ENCODE measurements around the gene HS6ST3.

HS6ST3 gene

DNA sequence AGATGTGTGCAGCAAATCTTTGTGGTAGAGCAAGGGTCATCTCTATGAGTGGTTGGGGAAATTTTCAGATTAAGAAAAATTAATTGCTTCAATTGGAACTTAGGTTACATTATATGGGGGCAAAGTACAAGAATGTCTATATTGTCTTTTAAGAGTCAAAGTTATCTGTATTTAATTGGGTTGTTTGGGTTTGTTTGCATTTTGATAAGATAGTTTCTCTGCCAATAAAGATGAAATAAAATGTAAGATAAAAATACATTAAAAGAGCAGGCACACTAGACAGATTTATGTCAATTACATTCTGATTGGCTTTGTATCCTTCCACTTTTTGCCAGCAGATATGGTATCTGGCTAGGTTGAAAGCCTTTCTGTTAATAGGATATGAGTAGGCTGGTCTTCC is 587.1 kb downstream of the HS6ST3 start:
- in situ Hi-C loops (cut with MboI; ENCODE audit: low pct_unique_long_range_greater_than_20kb, low sequenced_read_pairs), result no loop called here
- DNase-seq, result no peak

DNA sequence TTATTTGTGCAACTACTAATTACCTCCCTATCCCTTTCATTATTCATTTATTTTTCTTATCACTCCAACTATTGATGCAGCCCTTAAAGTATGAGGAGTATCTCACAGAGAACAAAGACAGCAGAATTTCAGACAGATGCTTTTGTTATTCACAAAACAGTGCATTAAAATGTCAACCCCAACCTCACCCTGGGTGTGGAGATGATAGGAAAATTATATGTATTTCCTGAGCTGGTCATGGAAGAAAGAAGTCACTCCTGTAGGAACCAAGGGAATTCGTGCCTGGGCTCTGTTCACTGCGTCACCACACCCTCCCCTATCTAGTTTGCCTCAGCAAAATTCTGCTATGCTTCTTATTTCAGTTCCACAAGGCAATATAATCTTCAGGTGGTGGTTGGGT is 588.9 kb downstream of the HS6ST3 start:
- DNase-seq, result no peak
- in situ Hi-C loops (cut with MboI; ENCODE audit: low pct_unique_long_range_greater_than_20kb, low sequenced_read_pairs), result no loop called here

DNA sequence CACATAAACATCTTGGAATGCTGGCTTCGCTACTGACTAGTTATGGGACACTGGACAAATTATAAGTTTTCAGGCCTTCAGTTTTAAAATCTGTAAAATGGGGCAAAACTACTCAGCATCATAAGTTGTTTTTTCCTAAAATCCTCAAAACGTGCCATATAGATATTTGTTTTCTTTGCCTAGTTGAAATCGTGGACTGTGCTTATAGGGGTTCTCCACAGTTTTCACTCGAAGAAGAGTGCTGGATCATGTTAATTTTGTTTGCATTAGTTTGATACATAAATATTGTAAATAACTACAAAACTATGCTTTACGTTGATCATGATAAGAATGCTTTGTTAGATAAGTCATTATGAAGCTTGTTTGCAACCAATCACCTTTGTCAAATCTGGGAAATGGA is 591.0 kb downstream of the HS6ST3 start:
- in situ Hi-C loops (cut with MboI; ENCODE audit: low pct_unique_long_range_greater_than_20kb, low sequenced_read_pairs), result no loop called here
- no peak for DNase-seq

DNA sequence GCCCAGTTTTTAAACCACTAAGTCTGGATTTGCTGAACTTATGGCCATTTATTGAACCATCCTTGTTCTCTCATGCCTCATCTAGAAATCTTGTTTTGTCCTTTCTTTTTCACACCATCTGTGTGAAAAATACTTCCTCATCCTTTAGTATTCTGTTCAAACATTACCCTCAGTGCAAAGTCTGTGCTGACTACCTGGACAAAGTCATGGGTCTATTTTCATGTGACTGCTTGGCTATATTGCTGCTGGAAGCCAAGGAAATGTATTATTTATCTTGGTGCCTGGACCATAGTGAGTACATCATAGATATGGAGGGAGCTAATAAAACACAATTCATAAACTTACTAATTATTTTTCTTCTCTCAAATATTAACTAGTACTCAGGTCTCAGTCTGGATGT is 591.9 kb downstream of the HS6ST3 start:
- no peak for DNase-seq
- in situ Hi-C loops (cut with MboI; ENCODE audit: low pct_unique_long_range_greater_than_20kb, low sequenced_read_pairs), result no loop called here

DNA sequence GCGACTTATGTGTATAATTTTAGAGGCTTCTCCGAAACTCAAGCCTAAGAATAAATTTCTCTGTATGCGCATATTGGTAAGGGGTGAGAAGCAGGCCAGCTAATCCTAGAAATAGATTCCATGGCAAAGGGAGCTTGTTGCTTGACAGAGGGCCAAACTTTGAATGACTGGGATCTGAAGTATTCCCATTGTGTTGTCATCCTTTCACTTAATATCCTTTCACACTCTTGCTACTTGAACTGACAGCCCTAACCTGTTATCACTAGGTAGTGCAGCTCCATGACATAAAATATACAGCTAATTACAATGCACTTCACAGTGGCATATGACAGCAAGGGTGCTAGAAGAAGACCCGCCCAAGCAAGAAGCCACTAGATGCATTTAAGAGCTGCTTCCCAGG is 594.6 kb downstream of the HS6ST3 start:
- in situ Hi-C loops (cut with MboI; ENCODE audit: low pct_unique_long_range_greater_than_20kb, low sequenced_read_pairs), result no loop called here
- no peak for DNase-seq

DNA sequence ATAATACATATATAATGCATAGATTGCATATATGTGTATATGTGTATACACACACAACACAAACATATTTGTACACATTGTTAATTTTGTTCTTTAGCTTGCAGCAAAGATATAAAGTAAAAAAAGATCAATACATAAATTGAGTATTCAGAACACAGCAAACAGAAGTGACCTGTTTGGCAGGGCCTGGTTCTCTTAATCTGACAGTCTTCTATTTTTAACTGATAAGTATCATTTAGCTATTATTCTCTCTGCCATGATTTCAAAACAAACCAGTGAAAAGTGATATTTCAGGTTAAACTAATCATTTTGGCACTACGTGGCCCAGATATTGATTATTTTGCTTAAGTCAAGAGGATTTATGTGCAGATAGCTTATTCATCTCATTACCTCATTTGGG is 595.0 kb downstream of the HS6ST3 start:
- in situ Hi-C loops (cut with MboI; ENCODE audit: low pct_unique_long_range_greater_than_20kb, low sequenced_read_pairs), result no loop called here
- no peak for DNase-seq

DNA sequence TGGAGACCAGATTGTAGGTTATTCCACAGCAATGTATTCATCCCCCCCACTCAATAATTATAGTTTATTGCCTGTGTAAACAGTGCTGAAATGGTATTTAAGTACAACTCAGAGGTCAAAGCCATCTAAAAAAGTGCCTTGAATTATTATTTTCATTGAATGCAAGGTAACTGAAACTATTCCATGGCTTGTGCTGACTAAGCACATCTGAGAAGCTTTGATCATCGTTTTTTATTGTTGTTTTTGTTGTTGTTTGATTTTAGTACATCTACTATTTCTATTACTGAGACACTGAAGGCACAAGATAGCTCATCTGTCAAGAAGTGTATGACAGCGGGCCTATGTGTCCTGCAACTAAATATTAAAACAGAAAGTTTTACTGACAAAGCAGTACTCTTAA is 596.4 kb downstream of the HS6ST3 start:
- in situ Hi-C loops (cut with MboI; ENCODE audit: low pct_unique_long_range_greater_than_20kb, low sequenced_read_pairs), result no loop called here
- DNase-seq, result no peak

DNA sequence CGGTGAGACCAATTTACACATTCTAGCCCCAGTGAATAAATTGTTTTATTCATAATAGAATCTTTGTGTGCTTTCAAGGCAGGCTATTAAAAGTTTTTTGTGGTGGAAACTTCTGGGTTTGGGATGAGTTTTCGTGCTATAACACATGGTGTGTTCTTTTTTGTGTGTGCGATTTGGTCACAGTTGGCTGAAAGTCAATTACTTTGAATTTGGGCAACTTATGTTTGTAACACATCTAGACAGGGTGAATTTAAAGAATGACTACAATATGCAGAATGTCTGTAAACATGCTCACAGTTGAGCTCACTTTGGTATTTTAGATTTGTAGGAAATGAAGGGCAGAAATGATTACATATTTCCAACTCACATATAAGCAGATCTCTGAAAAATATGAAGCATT is 597.3 kb downstream of the HS6ST3 start:
- in situ Hi-C loops (cut with MboI; ENCODE audit: low pct_unique_long_range_greater_than_20kb, low sequenced_read_pairs), result no loop called here
- no peak for DNase-seq

DNA sequence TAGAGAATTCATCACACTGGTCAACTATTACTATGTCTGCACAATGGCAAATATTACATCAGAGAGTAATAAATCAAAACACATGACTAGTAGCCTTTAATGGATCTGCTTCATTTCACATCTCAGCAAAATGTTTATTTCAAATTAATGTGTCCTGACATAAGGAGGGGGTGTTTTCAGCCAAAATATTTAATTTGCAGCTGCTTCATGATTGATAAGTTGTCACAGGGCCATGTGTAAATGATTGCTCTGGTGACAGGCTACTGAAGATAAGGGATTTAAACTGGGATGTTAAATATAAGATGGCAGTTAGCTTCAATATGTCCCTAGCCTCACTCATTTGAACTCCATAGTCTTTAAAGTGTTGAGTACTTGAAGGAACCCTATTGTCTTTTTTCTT is 601.1 kb downstream of the HS6ST3 start:
- no peak for DNase-seq
- in situ Hi-C loops (cut with MboI; ENCODE audit: low pct_unique_long_range_greater_than_20kb, low sequenced_read_pairs), result no loop called here

DNA sequence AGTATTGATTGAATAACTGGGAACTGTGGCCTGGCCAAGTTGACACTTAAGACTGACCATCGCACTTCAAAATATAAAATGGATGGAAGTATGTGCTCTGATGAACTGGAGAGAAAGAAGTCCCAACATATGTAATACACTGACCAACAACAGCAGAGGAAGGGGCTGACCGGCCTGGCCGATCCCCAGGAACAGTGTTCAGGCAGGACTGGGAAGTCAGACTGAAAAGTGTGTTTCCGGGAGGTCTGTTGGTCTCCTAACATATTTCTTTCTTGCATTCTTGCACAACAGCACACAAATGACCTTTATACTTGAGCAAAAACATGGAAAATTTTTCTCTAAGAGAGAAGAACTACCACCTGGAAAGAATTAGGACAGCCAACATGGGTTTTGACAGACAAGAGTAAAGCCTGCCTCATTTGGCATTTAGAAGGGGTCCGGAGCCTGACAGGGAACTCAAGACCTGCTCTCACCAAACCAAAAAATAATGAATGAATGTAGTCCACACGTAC is 606.5 kb downstream of the HS6ST3 start:
- DNase-seq, result no peak
- in situ Hi-C loops (cut with MboI; ENCODE audit: low pct_unique_long_range_greater_than_20kb, low sequenced_read_pairs), result no loop called here

DNA sequence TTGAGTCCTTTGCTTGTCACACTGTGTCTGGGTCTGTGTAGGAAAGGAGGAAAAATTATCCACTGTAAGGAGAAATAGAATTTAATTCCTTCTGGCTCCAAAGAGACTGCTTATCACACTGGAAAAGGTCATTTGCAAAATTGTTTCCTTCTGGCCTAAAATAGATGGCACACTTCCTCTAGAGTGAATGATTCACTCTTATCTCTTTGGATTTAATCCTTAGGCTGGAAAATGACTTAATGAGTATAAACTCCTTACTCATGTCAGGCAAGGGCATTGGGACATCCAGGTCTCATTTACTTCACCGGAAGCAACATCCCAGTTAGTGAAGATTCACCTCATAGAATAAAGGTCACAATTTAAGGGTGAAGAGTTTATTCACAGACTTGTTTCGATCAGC is 610.8 kb downstream of the HS6ST3 start:
- in situ Hi-C loops (cut with MboI; ENCODE audit: low pct_unique_long_range_greater_than_20kb, low sequenced_read_pairs), result no loop called here
- DNase-seq, result no peak

DNA sequence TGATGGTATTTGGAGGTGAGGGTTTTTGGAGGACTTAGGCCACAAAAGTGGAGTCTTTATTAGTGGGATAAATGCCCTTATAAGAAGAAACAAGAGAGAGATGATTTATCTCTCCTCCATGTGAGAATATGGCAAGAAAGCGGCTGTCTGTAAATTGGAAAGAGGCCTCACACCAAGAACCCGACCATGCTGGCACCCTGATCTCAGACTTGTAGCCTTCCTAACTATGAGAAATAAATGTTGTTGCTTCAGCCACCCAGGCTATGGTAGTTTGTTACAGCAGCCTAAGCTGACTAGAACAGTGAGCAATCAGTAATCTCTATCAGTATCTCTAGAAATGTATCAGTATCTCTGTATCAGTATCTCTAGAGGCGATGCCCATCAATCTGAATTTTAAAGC is 617.2 kb downstream of the HS6ST3 start:
- DNase-seq, result no peak
- in situ Hi-C loops (cut with MboI; ENCODE audit: low pct_unique_long_range_greater_than_20kb, low sequenced_read_pairs), result no loop called here

DNA sequence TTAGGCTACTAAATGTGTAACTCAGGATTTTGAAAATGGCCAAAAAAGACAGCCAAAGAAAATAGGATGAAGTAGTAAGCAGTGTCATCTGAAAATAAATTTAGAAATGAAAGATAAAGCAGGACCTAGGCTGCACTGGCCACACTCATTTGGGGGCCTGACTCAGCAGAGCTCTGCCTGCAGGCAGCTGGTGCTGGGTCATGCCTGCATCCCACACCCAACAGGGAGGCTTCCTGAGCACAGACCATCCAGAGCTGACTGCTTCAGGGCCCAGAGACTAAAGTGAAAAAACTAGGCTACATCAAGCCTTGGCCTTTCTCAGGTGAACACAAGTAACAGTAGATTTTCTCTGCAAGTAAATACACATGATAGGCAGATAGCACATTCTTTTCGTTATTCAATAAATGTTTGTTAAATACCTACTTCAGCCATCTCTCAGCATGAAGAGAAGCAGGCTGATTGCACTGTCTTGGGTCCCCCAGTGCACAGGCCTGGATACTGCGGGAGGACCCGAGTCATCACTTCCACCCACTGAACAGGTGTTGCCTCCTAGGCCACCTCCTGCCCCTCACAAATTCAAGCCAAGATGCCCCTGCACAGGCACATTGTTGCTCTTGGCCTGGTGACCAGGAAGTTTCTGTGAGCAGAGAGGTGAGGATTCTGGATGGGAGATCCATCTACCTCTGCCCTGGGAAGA is 620.4 kb downstream of the HS6ST3 start:
- in situ Hi-C loops (cut with MboI; ENCODE audit: low pct_unique_long_range_greater_than_20kb, low sequenced_read_pairs), result no loop called here
- DNase-seq, result no peak

DNA sequence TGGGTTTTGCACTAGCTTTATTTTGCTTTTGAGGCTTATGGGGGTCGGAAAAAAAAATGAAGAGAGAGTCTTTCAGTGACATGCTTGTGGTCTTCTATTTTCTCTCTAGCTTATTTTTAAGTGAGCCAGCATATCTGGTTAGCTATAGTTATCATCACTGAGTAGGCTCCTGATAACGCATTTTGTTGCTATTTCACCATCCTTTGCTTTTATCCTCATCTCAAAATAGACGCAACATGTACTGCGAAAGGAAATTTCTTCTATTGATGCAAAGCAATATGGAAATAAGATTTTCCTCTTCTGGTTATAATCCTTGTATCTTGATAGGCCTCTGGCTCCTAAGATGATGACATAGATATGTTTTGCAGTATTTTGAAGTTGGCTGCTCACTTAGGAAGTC is 630.5 kb downstream of the HS6ST3 start:
- no peak for DNase-seq
- in situ Hi-C loops (cut with MboI; ENCODE audit: low pct_unique_long_range_greater_than_20kb, low sequenced_read_pairs), result no loop called here

DNA sequence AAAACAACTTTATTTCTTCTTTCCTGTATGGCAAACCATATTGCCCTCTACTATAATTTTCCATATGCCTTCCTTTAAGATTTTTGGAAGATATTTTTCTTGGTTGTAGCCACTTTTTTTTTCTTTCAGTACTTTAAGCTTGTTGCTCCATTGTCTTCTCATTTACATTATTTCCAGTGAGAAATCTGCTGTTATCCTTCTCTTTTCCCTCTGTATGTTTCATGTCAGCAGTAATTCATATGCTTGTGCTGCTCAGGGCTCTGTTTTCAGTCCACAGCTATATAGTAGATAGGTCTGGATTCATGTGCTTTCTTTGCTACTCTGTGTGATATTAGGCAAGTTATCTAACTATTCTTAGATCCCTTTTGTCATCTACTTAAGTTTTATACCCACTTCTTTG is 636.7 kb downstream of the HS6ST3 start:
- no peak for DNase-seq
- in situ Hi-C loops (cut with MboI; ENCODE audit: low pct_unique_long_range_greater_than_20kb, low sequenced_read_pairs), result no loop called here

DNA sequence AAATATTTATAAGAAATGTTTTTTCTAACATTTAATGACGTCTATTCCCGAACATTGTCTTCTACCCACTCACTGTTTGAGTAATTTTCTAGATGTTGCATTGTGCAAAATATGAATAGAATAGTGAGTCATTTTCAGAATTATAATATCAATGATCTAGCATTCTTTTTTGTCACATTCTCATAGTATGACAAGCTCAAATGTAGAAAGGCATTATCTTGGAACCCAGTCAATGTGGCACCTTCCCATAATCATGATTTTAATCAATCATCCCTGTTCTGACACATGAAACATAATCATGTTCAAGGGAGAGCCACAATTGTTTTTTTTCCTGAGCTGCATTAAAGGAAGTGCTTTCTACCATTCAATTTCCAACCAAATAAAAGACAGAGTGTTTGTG is 638.6 kb downstream of the HS6ST3 start:
- in situ Hi-C loops (cut with MboI; ENCODE audit: low pct_unique_long_range_greater_than_20kb, low sequenced_read_pairs), result no loop called here
- DNase-seq, result no peak

DNA sequence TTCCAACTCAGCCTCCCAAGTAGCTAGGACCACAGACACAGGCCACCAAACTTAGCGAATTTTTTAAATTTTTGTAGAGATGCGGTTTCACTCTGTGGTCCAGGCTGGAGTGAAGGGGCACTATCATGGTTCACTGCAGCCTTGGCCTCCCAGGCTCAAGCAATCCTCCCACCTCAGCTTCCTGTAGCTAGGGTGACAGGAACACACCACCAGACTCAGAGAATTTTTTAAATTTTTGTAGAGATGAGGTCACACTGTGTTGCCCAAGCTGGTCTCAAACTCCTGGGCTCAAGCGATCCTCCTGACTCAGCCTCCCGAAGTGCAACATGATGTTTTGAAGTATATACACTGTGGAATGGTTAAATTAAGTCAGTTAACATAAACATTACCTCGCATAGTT is 640.8 kb downstream of the HS6ST3 start:
- no peak for DNase-seq
- in situ Hi-C loops (cut with MboI; ENCODE audit: low pct_unique_long_range_greater_than_20kb, low sequenced_read_pairs), result no loop called here

DNA sequence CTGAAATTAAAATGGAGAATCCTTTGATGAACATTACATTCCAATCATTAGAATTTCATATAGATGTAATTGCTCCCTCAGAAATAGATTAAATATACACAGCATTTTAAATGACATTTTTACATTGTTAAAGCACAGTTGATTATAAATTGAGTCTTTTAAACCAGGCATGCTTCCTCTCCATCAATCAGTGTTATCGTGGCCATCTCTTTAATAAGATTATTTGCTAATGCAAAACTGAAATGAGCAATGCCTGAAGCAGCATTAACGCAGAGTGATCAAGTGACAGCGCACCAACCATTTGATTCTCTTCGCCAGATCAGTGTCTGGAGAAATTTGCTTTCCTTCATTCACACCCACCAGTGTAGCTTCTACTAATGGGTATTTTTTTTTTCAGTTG is 644.6 kb downstream of the HS6ST3 start:
- in situ Hi-C loops (cut with MboI; ENCODE audit: low pct_unique_long_range_greater_than_20kb, low sequenced_read_pairs), result no loop called here

DNA sequence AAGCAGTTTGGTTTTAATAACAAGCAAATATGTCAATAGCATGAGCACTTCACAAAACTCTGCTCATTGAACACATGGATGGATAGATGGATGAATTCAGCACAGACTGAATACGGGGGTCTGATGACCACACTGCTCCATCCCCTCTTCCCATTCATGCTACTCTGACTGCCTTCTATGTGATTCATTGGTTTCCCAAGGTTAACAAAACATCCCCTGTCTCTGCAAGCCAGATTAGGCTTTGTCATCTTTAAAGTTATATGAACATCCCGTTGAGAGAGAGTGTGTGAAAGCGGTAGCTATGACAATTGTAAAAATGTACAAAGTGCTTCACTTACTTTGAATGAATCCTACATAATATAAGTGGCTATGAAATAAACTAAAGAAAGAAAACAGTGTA is 651.9 kb downstream of the HS6ST3 start:
- DNase-seq, result no peak
- in situ Hi-C loops (cut with MboI; ENCODE audit: low pct_unique_long_range_greater_than_20kb, low sequenced_read_pairs), result no loop called here

More for the DNA sequence above, 644.6 kb downstream of the HS6ST3 start:
- DNase-seq, result no peak

DNA sequence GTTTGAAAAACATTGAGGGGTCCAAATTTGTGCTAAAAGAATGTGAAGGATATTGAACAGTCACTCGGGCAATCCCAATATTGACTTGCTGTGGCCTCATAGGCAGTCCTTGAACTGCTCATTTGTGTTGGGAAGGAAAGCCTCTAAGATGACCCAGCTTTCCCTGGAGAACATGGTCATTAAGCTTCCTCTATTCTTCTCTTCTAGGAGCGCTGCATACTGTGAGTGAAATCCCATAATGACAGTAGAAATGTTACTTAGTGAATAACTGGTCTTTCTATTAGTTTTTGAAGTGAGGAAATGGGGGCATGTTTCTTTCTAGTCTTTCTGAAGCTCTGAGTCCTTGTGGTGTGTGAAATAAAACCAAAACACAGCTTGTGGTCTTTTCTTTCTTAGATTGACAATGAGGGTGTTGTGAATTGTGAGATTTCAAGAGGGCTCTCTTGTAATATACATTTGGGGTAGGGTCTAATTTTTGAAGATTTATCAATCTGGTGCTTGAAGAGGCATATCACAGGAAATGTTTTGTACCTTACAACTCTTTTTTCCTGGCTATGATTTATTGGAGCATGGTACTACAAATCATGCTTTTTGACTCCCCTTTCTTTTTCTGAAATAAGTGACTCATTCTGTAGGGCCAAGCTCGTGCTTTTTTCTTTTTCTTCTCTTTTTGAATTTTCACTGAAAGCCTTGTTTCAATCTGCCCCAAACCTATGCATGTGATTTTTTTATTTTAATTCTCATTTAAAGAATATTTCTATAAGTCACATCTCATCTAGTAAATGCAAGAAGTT is 653.6 kb downstream of the HS6ST3 start:
- no peak for DNase-seq
- in situ Hi-C loops (cut with MboI; ENCODE audit: low pct_unique_long_range_greater_than_20kb, low sequenced_read_pairs), result no loop called here
